LNCaP clone FGC (cell line): Measurements from ENCODE around the gene DAAM1.

Source experiments
- DNase-seq: peaks from one replicate; pipeline ENCODE4 v3.0.0-alpha.2; 2011; ENCODE audit warnings: low read depth
- H3K4me3 ChIP-seq: 2 replicates; pipeline ENCODE4 v1.5.1; 2011; ENCODE audit warnings: mild to moderate bottlenecking, low read depth, low read length, control low read depth
- TF ChIP-seq, protein P1 (sequence below): IDR thresholded peaks from 2 replicates; pipeline ENCODE4 v1.5.1; 2012; ENCODE audit warnings: mild to moderate bottlenecking; ENCODE audit not compliant: control insufficient read depth, insufficient read depth; ENCODE audit errors: extremely low read depth

Gene DAAM1

DNA sequence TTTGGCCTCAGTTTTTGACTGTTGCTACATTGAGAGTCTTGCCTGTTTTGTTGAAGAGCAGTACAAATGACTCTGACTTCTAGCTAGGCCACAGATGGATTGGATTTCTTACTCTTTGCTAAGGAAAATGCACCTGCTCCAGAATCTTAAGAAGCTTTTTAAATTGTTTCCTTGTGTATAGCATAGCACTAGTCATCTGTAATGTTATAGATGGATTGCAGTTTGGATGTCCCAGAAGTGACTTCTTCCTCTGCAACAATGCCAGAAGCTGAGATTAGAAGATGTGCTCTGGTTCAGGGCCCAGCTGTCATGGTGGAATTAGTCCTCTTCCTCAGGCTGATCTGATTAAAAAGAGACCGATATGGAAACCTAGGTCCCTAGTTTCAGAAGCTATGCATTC lies 67.9 kb downstream of the DAAM1 start:
- no peak for DNase-seq
- TF ChIP-seq, protein P1, sequence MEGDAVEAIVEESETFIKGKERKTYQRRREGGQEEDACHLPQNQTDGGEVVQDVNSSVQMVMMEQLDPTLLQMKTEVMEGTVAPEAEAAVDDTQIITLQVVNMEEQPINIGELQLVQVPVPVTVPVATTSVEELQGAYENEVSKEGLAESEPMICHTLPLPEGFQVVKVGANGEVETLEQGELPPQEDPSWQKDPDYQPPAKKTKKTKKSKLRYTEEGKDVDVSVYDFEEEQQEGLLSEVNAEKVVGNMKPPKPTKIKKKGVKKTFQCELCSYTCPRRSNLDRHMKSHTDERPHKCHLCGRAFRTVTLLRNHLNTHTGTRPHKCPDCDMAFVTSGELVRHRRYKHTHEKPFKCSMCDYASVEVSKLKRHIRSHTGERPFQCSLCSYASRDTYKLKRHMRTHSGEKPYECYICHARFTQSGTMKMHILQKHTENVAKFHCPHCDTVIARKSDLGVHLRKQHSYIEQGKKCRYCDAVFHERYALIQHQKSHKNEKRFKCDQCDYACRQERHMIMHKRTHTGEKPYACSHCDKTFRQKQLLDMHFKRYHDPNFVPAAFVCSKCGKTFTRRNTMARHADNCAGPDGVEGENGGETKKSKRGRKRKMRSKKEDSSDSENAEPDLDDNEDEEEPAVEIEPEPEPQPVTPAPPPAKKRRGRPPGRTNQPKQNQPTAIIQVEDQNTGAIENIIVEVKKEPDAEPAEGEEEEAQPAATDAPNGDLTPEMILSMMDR, result no peak

DNA sequence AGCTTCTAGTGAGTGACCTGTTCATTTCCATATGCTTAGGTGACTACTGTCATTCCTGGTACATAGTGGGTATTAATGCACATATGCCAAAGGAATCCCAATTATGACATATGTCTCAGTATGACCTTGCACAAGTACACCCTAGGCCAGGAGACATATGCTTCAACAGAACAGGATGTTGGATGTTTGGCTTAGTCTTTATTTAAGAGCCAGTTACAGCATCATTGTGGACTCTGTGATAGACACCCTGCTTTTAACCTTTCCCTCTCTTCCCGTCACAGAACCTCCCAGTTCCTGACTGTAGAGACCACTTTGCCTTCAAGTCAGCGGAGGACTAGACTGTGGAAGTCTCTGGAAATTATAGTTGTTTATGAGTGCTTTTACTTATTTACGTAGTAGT lies 72.9 kb downstream of the DAAM1 start:
- DNase-seq, result no peak
- TF ChIP-seq, protein P1, result 0 out of 2 replicates have a peak, but pooled peaks have one; percentile 3
- no peak overlapping the region for H3K4me3 ChIP-seq

More for the DNA sequence above, 67.9 kb downstream of the DAAM1 start:
- no peak overlapping the region for H3K4me3 ChIP-seq

DNA sequence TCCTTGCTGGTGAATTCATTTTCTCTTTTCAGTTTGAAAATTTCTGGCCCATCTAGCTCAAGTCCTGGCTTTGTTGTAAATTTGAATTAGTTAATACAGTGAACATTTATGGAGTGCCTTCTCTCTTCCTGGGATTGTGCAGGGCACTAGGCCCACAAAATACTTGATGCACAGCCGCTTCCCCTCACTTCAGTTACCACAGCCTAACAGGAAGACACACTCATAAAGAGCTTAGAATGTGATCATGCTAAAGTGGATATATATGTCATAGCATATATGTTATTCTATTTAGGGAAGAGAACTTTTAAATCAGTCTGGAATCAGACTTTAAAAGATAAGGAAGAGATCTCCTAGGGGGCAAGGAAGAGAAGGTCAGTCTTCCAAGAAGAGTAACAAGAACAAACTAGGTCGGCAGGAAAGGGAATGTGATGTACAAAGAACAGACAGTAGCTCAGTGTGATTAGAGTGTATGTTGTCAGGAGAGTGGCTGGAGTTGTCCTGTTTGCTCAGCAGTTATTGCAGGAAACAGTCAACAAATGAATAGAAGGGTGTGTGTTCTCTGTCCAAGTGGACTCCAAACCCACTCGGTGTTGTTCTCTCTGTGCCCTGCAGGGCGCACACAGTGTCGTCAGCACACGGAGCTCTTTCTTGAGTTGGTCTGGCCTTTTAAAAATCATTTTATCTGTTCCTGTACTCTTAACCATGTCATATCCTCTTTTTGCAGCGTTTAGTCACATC lies 74.4 kb downstream of the DAAM1 start:
- peak; percentile 83 for DNase-seq
- no peak overlapping the region for H3K4me3 ChIP-seq
- TF ChIP-seq, protein P1, result peak; percentile 49

DNA sequence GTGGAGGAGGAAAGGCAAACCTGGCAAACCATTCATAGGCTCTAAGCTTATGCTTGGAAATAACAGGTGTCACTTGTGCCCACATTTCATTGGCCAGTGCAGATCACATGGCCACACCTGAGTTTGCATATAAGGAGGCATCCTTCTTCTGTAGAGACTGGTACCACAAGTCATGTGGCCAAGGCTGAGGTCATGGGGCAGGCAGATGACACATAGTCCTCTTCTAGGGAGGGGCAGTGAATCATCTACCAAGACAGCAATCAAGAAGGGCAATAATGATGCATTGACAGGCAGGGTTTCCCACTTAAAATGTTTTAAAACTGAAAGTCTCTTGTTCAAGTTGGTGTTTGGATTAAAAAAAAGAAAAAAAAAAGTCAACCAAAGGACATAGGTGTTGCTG lies 77.3 kb downstream of the DAAM1 start:
- TF ChIP-seq, protein P1, result no peak
- no peak for DNase-seq
- no peak overlapping the region for H3K4me3 ChIP-seq

DNA sequence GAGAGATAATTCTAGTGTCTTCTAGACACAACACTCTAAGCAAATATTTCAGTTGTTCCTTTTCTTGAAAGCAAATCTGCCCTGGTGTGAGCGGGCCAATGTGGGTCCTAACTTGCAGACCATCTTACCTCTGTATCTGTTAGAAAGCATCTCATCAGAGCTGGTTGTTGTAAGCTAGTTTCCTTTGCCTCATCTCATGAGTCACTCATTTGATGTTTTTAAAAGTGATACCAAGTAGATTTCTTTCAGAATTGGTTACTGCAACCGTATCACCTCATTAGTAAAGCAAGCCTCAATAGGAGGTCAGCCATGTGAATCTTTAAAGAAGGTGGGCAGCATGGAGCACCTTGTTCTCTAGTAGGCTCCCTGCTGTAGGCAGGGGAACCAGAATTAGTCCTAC lies 78.6 kb downstream of the DAAM1 start:
- H3K4me3 ChIP-seq, result no peak overlapping the region
- TF ChIP-seq, protein P1, result no peak
- DNase-seq, result no peak

DNA sequence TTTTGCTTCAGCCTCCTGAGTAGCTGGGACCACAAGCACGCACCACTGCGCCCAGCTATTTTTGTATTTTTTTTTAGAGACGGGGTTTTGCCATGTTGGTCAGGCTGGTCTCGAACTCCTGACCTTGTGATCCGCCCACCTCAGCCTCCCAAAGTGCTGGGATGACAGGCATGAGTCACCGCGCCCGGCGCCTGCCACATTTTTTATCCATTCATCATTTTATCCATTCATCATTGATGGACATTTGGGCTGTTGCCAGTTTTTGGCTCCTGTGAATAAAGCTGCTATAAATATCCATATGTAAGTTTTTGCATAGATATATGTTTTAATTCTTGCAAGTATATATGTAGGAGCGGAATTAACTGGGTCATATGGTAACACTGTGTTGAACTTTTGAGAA lies 79.5 kb downstream of the DAAM1 start:
- TF ChIP-seq, protein P1, result no peak
- no peak for DNase-seq
- H3K4me3 ChIP-seq, result no peak overlapping the region

DNA sequence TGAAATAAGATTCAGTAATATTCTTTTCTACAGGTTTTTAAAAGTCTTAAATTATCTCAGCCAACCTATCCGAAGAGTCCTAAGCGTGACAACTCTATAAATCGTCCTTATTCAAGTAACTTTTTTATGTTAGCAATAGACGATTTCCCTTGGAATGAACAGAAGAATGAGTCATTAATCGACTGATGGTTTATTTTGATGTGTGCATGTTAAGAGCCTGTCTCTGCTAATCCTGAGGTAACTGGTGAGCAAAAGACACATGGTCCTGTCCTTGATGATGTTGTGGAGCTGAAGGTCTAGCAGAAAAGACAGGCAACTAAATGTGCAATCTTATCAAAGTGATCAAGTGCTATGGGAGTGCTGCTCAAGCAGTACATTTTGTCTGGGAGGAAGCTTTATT lies 80.4 kb downstream of the DAAM1 start:
- DNase-seq, result no peak
- TF ChIP-seq, protein P1, result no peak
- H3K4me3 ChIP-seq, result no peak overlapping the region
